ENCODE measurements around the gene SSH2.

GRCh38 chr17:29617125-29617480 is 312.9 kb downstream of the SSH2 start:
- peak; percentile 94 for TF ChIP-seq CTCF (IDR thresholded peaks at IDR 0.05; ENCODE audit: low read length)
- TF ChIP-seq EZH2 (optimal IDR thresholded peaks at IDR 0.05; ENCODE audit: low read depth, low read length), result no peak
- no peak for TF ChIP-seq EZH2phosphoT487 (IDR thresholded peaks at IDR 0.05; ENCODE audit: low read length)
